ENCODE measurements around the gene MAPK10. TPM values are rescaled to one million over a fixed set of nuclear protein-coding genes. Genes with fewer than 3 reads are reported as not detected.

MAPK10 gene
- total RNA-seq: 3.0 TPM
- long read RNA-seq, partial matches to known transcripts: 1 of 6 reads
- long read RNA-seq, other reads (novel, unspliced or antisense): 5 of 6 reads

GRCh38 chr4:86359944-86360478 is at the start of gene MAPK10:
MAPK10 (minus strand) TSS chr4:86360053.
- DNase-seq (ENCODE audit: low spot score): no peak
- intact Hi-C loops (cut with DNase I): no loop called here

GRCh38 chr4:86403575-86403974 is 43.7 kb upstream of the MAPK10 start:
- DNase-seq (ENCODE audit: low spot score): no peak
- intact Hi-C loops (cut with DNase I): no loop called here

GRCh38 chr4:86401826-86402225 is 42.0 kb upstream of the MAPK10 start:
- intact Hi-C loops (cut with DNase I): no loop called here

GRCh38 chr4:86400216-86400615 is 40.4 kb upstream of the MAPK10 start:
- intact Hi-C loops (cut with DNase I): no loop called here
- no peak for DNase-seq (ENCODE audit: low spot score)

More at GRCh38 chr4:86401826-86402225, 42.0 kb upstream of the MAPK10 start:
- DNase-seq (ENCODE audit: low spot score): no peak

GRCh38 chr4:86398187-86398586 is 38.3 kb upstream of the MAPK10 start:
- no peak for DNase-seq (ENCODE audit: low spot score)
- intact Hi-C loops (cut with DNase I): no loop called here

- no peak for DNase-seq (ENCODE audit: low spot score)
- intact Hi-C loops (cut with DNase I): no loop called here
These were observed 33.9 kb upstream of the MAPK10 start for GRCh38 chr4:86393749-86394148.

- DNase-seq (ENCODE audit: low spot score): no peak
- intact Hi-C loops (cut with DNase I): no loop called here
These were observed 29.8 kb upstream of the MAPK10 start for GRCh38 chr4:86389664-86390063.

GRCh38 chr4:86388252-86388651 is 28.4 kb upstream of the MAPK10 start:
- DNase-seq (ENCODE audit: low spot score): no peak
- intact Hi-C loops (cut with DNase I): no loop called here

- no peak for DNase-seq (ENCODE audit: low spot score)
- intact Hi-C loops (cut with DNase I): no loop called here
These were observed 27.1 kb upstream of the MAPK10 start for GRCh38 chr4:86386817-86387415.

GRCh38 chr4:86386201-86386600 is 26.3 kb upstream of the MAPK10 start:
- intact Hi-C loops (cut with DNase I): no loop called here
- DNase-seq (ENCODE audit: low spot score): no peak

- no peak for DNase-seq (ENCODE audit: low spot score)
- intact Hi-C loops (cut with DNase I): no loop called here
These were observed 21.6 kb upstream of the MAPK10 start for GRCh38 chr4:86381431-86381830.

- DNase-seq (ENCODE audit: low spot score): no peak
- intact Hi-C loops (cut with DNase I): no loop called here
These were observed 20.4 kb upstream of the MAPK10 start for GRCh38 chr4:86380181-86380724.

GRCh38 chr4:86376850-86377249 is 17.0 kb upstream of the MAPK10 start:
- no peak for DNase-seq (ENCODE audit: low spot score)
- intact Hi-C loops (cut with DNase I): no loop called here

- no peak for DNase-seq (ENCODE audit: low spot score)
- intact Hi-C loops (cut with DNase I): no loop called here
These were observed 8.6 kb upstream of the MAPK10 start for GRCh38 chr4:86368433-86368832.

- intact Hi-C loops (cut with DNase I): no loop called here
- no peak for DNase-seq (ENCODE audit: low spot score)
These were observed 7.7 kb upstream of the MAPK10 start for GRCh38 chr4:86367577-86367976.

- no peak for DNase-seq (ENCODE audit: low spot score)
- intact Hi-C loops (cut with DNase I): no loop called here
These were observed 7.1 kb upstream of the MAPK10 start for GRCh38 chr4:86366920-86367319.

GRCh38 chr4:86362510-86362909 is 2.7 kb upstream of the MAPK10 start:
- no peak for DNase-seq (ENCODE audit: low spot score)
- intact Hi-C loops (cut with DNase I): no loop called here

GRCh38 chr4:86358257-86358656 is 1.6 kb downstream of the MAPK10 start:
- no peak for DNase-seq (ENCODE audit: low spot score)
- intact Hi-C loops (cut with DNase I): no loop called here

- no peak for DNase-seq (ENCODE audit: low spot score)
- intact Hi-C loops (cut with DNase I): no loop called here
These were observed 2.2 kb downstream of the MAPK10 start for GRCh38 chr4:86357608-86358007.

- intact Hi-C loops (cut with DNase I): no loop called here
These were observed 3.2 kb downstream of the MAPK10 start for GRCh38 chr4:86356425-86357210.

GRCh38 chr4:86354390-86354789 is 5.5 kb downstream of the MAPK10 start:
- intact Hi-C loops (cut with DNase I): no loop called here
- DNase-seq (ENCODE audit: low spot score): no peak

More at GRCh38 chr4:86356425-86357210, 3.2 kb downstream of the MAPK10 start:
- DNase-seq (ENCODE audit: low spot score): no peak

All from cardiac septum (tissue), 1 donor.